H1 (cell line): Measurements from ENCODE around the gene WDFY3. TPM values are rescaled to one million over a fixed set of nuclear protein-coding genes. Genes with fewer than 3 reads are reported as not detected.

Experiments
- RNF2 ChIP-seq: fragments of 200-900, 300-1000 bp; sonication (generic); IDR thresholded peaks from 2 replicates; pipeline ENCODE4 v1.7.1; 2016; ENCODE audit warnings: borderline replicate concordance, low read depth, mild to moderate bottlenecking, antibody characterized with exemption, low read length; ENCODE audit not compliant: poor library complexity, severe bottlenecking; ENCODE audit errors: missing control alignments
- SAP30 ChIP-seq: fragments of 300-600 bp; sonication (generic); IDR thresholded peaks from 2 replicates; pipeline ENCODE4 v1.7.1; 2012; ENCODE audit warnings: low read length, moderate library complexity, mild to moderate bottlenecking, inconsistent platforms; ENCODE audit not compliant: insufficient read depth, insufficient replicate concordance
- polyA plus RNA-seq, 7 experiments: library from polyadenylated mRNA; depleted of rRNA in 3 of 7; stranded (reverse) in 5 of 7; unstranded in 2 of 7; fragments of >200 nt in 5 of 7; fragments of 200-250 nt in 2 of 7; gene quantifications; 1 replicate in 5 of 7; 2 replicates in 1 of 7; 4 replicates in 1 of 7; pipeline versions ENCODE4 v1.2.1 to v1.2.3, GENCODE V29; 2011 to 2013; ENCODE audit warnings: missing spikeins in 2 of 7, mixed read lengths in 2 of 7
- total RNA-seq: library from RNA; stranded (reverse); fragmentation: NEBNext Ultra II Directional; extraction: Animal tissue kit (Norgen Biotek cat#: 25700); gene quantifications from 2 replicates; pipeline ENCODE4 v1.2.1, GENCODE V29; 2021

The WDFY3 gene
- total and polyA plus RNA-seq, 2 of the 8 experiments (the other 6 are each of a cell fraction or from before 2014, with no cell fraction given) = 25.6 to 62.4 TPM

GRCh38 chr4:84647312-84647884 lies 319.1 kb downstream of the WDFY3 start (continued):
- no peak for TF ChIP-seq SAP30
- TF ChIP-seq RNF2 = no peak
